ENCODE measurements around the gene GLRB. TPM values are rescaled to one million over a fixed set of nuclear protein-coding genes. Genes with fewer than 3 reads are reported as not detected.
A peak's percentile ranks its signal among the peaks of the same experiment; 100 is the strongest.
"Not testable (repeated sequence)": the region's sequence is repeated elsewhere in the genome, so short reads cannot be mapped to it uniquely, and the experiment has no call there.

GLRB gene
- 0.20 TPM for total RNA-seq

GRCh38 chr4:157075811-157076577, at the start of gene GLRB:
TSS of gene GLRB (plus strand) at chr4:157076150. CDS start at chr4:157078025, 1,875 bp downstream.
- peak; percentile 87 for ATAC-seq
- no peak for DNase-seq (ENCODE audit: low spot score)

- DNase-seq (ENCODE audit: low spot score): no peak
Measured at GRCh38 chr4:157035471-157035870, 40.5 kb upstream of the GLRB start.

DNA sequence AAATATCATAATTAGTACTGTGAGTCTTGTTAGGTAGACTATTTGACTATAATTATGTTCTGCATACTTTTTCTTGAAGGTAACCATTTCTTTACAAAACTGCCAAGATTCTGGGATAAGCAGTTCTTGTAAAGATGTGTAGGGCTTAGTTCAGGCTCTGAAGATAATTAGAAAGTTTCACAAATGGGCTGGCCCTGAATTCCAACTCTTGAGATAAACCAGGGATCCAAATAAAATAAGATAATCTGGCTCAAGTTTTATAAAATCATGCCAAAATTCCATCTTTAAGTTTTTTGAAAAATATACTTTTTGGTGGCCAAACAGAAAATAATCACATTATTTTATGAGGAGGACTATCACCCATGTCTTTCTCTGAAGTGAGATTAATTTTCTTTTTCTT, 35.5 kb upstream of the GLRB start:
- no peak for ATAC-seq
- no peak for DNase-seq (ENCODE audit: low spot score)

More at GRCh38 chr4:157035471-157035870, 40.5 kb upstream of the GLRB start:
- no peak for ATAC-seq

DNA sequence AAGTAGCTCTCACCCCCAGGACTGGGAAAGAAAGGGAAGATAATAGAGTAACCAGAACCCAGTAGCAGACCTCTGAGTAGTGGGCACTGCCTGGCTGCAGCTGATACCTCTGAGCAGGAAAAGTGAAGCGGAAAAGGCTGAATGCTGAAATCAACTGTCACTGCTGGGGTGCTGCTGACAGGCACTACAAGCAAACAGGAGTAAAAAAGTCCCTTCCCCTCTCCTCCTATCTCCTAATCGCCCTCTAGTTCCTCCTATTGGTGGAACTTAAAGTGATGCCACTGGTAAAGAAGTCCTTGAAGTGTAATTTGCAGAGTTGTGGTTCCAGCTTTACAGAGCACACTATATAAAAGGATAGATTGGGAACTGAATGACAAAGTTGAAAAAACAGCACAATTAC, 32.8 kb upstream of the GLRB start:
- DNase-seq (ENCODE audit: low spot score) (no peak), ATAC-seq (no peak)

DNA sequence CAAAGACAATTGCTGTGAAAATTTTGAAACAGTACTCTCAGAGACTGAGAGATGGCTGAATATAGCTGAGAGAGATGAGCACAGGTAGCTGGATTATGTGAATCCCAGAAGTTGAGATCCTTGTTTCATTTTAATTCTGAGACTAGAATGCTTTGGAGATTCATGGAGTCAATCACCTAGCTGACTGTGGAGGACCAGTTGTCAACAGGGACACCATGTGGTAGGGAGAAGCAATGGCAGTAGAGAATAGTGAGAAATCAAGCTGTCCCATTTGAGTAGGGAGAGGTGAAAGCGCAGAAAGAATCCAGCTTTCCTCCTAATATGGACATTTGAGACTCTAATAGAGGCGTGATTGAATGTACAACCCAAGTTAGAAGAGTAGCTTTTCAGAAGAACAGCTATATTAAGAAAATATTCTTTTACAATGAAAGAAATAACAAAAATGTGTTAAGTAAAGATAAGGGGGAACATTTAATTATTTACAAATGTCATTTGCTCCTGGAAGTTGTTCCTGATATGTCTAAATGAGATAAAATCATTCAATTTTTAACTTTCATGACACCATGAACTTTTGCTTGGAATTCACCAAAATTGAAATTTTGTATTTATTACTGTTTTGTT, 30.3 kb upstream of the GLRB start:
- DNase-seq (ENCODE audit: low spot score): no peak
- peak; percentile 100 for ATAC-seq

- ATAC-seq: no peak
- no peak for DNase-seq (ENCODE audit: low spot score)
Measured at GRCh38 chr4:157048248-157048647, 27.7 kb upstream of the GLRB start.

DNA sequence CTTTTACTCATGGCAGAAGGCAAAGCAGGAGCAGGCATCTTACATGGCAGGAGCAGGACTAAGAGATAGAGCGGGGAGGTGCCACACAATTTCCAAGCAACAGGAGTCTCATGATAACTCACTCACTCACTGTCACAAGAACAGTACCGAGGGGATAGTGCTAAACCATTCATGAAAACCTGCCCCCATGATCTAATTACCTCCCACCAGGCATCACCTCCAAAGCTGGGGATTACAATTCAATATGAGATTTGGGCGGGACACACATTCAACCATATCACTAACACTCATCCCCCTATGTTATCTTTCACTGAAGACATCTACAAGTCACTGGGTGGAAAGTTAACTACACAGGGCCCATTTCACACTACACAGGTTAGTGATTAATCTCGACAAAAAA, 25.4 kb upstream of the GLRB start:
- DNase-seq (ENCODE audit: low spot score) (no peak), ATAC-seq (no peak)

GRCh38 chr4:157052429-157053040, 23.4 kb upstream of the GLRB start:
- ATAC-seq (no peak), DNase-seq (ENCODE audit: low spot score) (no peak)

GRCh38 chr4:157057218-157057617, 18.7 kb upstream of the GLRB start:
- DNase-seq (ENCODE audit: low spot score) (no peak), ATAC-seq (no peak)

- DNase-seq (ENCODE audit: low spot score); ATAC-seq: not testable (repeated sequence)
Measured at GRCh38 chr4:157058899-157059298, 17.1 kb upstream of the GLRB start.

DNA sequence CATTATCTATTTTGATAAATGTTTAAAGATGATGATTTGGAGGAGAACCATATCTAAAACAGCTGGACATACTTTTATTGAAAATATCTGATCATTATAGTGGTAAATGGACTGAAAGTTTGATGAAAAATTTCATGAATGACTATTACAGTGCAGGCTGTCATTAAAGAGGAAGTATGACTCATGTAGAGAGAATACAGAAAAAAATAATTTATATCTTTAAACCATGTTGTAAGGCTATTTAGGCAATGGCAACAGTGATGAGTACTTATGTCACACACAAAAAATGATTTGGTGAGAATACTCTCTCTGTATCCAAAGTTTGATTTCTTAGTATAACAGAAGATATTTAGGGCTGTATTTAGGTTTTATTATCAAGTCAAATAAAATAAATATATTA, 3.9 kb upstream of the GLRB start:
- ATAC-seq (no peak), DNase-seq (ENCODE audit: low spot score) (no peak)

GRCh38 chr4:157075401-157075800, 549 bp upstream of the GLRB start:
- ATAC-seq (peak; percentile 26), DNase-seq (ENCODE audit: low spot score) (no peak)

DNA sequence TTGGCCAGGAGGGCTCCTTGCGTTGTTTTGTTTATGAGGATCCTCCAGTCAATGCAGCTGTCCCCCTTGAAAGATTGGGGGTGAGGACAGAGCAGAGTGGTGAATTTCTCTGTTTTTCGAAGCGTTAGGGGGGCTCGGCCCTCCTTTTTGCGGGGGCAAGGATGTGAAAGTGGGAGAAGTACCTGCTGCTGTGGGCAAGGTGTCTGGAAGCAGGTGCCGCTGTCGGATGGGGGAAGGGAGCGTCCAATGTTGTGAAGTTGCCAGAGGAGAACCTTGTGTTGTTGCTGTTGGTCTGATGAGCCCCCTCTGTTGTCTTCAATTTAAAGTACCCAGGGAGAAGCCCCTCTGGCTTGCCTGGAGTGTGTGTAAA, 613 bp downstream of the GLRB start:
- ATAC-seq (peak; percentile 13), DNase-seq (ENCODE audit: low spot score) (no peak)

GRCh38 chr4:157079441-157079840, 3.5 kb downstream of the GLRB start:
- DNase-seq (ENCODE audit: low spot score): no peak
- no peak for ATAC-seq

GRCh38 chr4:157080605-157081004, 4.7 kb downstream of the GLRB start:
- no peak for ATAC-seq
- DNase-seq (ENCODE audit: low spot score): no peak

DNA sequence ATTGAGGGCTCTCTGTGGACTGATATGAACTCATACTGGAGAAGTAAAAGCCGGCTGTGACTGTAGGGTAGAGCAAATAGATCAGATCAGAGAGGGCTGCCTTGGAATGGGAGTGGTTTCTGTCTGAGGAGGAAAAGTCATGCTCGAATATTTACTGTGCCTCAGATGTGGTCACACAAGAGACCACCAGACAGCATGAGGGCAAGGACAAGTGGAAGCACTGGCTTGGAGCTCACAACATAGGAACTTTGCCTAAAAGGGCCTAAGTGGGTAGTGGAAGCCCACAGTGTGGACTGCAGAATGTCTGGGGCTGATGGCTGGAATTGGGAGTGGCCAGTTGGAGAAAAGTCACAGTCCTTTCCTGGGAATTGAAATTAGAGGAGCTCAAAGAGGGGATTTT, 19.8 kb downstream of the GLRB start:
- DNase-seq (ENCODE audit: low spot score) (no peak), ATAC-seq (no peak)

GRCh38 chr4:157096439-157096838, 20.5 kb downstream of the GLRB start:
- DNase-seq (ENCODE audit: low spot score): no peak
- no peak for ATAC-seq

DNA sequence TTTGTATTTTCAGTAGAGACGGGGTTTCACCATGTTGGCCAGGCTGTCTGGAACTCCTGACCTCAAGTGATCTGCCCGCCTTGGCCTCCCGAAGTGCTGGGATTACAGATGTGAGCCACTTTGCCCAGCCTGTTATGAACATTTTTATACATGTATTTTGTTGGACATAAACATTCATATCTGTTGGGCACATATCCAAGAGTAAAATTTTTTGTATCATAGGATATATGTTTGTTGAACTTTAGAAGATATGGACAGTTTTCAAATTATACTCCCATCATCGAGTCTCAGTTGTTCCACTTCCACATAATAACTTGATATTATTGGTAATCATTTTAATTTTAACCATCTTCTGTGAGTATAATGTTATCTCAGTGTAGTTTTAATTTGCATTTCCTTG, 23.6 kb downstream of the GLRB start:
- DNase-seq (ENCODE audit: low spot score) (no peak), ATAC-seq (no peak)

GRCh38 chr4:157104541-157104940, 28.6 kb downstream of the GLRB start:
- ATAC-seq (no peak), DNase-seq (ENCODE audit: low spot score) (no peak)

DNA sequence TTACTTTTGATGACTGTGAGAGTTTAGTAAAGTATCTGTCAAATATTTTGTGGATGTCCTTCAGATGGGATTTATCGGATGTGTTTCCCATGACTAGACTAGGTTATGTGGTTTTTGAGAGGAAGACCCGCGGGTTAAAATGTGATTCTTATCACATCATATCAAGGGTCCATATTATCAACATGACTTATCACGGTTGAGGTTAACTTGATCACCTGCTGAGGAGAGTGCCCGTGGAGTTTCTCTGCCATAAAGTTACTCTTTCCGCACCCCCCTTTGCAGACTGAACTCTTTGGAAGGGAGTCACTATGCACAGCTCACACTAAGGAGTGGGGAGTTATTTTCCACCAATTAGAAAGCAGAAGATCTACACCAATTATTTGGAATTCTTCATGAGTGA, 38.7 kb downstream of the GLRB start:
- DNase-seq (ENCODE audit: low spot score) (no peak), ATAC-seq (no peak)

GRCh38 chr4:157115613-157116335, 39.8 kb downstream of the GLRB start:
- DNase-seq (ENCODE audit: low spot score) (no peak), ATAC-seq (no peak)

- DNase-seq (ENCODE audit: low spot score) (no peak), ATAC-seq (no peak)
Measured at GRCh38 chr4:157121401-157121800, 45.5 kb downstream of the GLRB start.
